HCT116 (cell line): Measurements from ENCODE around the gene CCP110. TPM values are rescaled to one million over a fixed set of nuclear protein-coding genes. Genes with fewer than 3 reads are reported as not detected.

ENCODE experiments used
- ATAC-seq: fragments of 200-7000 bp; cut with Tn5 transposase; 2 replicates; pipeline ENCODE4 v1.9.1; 2020; ENCODE audit warnings: mild to moderate bottlenecking, moderate library complexity
- BruUV-seq: library from RNA; stranded (reverse); fragments of 400-500 nt; replicated peaks from 2 replicates; lab custom pipeline; 2021; lab: Mats Ljungman, UMichigan
- CTCF ChIA-PET: fragments of 300-600 bp; sonication (Branson Sonifier 250); formaldehyde crosslinking; loops from one replicate; lab custom pipeline; 2021; ENCODE audit warnings: antibody characterized with exemption; lab: Charles Lee
- POLR2A ChIA-PET: fragments of 300-600, 350-600 bp; sonication (Branson Sonifier 250); formaldehyde crosslinking; loops from one replicate; lab custom pipeline; 2021; ENCODE audit warnings: antibody characterized with exemption; lab: Charles Lee
- RAD21 ChIA-PET, 2 experiments: fragments of 300-600 bp; sonication (Branson Sonifier 250); formaldehyde crosslinking; loops; one replicate each; lab custom pipeline; 2023; ENCODE audit warnings: low total read pairs in 2 of 2; ENCODE audit not compliant: uncharacterized antibody in 2 of 2, unreplicated experiment in 2 of 2, low non-redundant PET in 1 of 2; lab: Charles Lee
- DNase-seq: peaks from one replicate; pipeline ENCODE4 v3.0.0-alpha.2; 2010; ENCODE audit warnings: low read depth, low spot score
- H2AFZ ChIP-seq: fragments of 200-600 bp; shearing (Covaris generic), sonication (generic); 2 replicates; pipeline ENCODE4 v1.6.1; 2017; ENCODE audit warnings: low read depth, mixed run types, mixed read lengths, antibody characterized with exemption, low read length; ENCODE audit not compliant: poor library complexity, severe bottlenecking
- H3K27ac ChIP-seq: 2 replicates; pipeline ENCODE4 v1.5.1; 2012; ENCODE audit warnings: low read depth, low read length
- H3K27me3 ChIP-seq: fragments of 200-600 bp; sonication (generic); 2 replicates; pipeline ENCODE4 v1.6.1; 2016; ENCODE audit warnings: mixed run types, low read length, mixed read lengths; ENCODE audit not compliant: insufficient read depth
- H3K36me3 ChIP-seq, 2 experiments: fragments of 200-500 bp in 1 of 2; fragments of 200-600 bp in 1 of 2; sonication (Bioruptor generic) in 1 of 2; sonication (generic) in 1 of 2; 2 replicates each; pipeline versions ENCODE4 v1.5.1 to v1.6.1; 2014 to 2016; ENCODE audit warnings: low read length in 2 of 2, inconsistent platforms in 1 of 2, mixed read lengths in 1 of 2, mixed run types in 1 of 2; ENCODE audit not compliant: insufficient read depth in 2 of 2, control insufficient read depth in 1 of 2
- H3K4me1 ChIP-seq, 2 experiments: fragments of 200-600 bp in 1 of 2; sonication (generic) in 1 of 2; 2 replicates each; pipeline versions ENCODE4 v1.5.1 to v1.6.1; 2012 to 2017; ENCODE audit warnings: low read length in 2 of 2, inconsistent platforms in 1 of 2, mild to moderate bottlenecking in 1 of 2, mixed read lengths in 1 of 2, mixed run types in 1 of 2, moderate library complexity in 1 of 2; ENCODE audit not compliant: insufficient read depth in 2 of 2, control insufficient read depth in 1 of 2
- H3K4me2 ChIP-seq: fragments of 200-600 bp; sonication (generic); 2 replicates; pipeline ENCODE4 v1.6.1; 2017; ENCODE audit warnings: mixed run types, low read length, mixed read lengths
- H3K4me3 ChIP-seq, 2 experiments: fragments of 200-600 bp in 1 of 2; sonication (generic) in 1 of 2; replicated peaks in 1 of 2; 2 replicates each; pipeline ENCODE4 v1.5.1; 2011 to 2016; ENCODE audit warnings: low read length in 2 of 2, control low read depth in 1 of 2, low read depth in 1 of 2, mild to moderate bottlenecking in 1 of 2, mixed read lengths in 1 of 2, mixed run types in 1 of 2
- H3K79me2 ChIP-seq: fragments of 200-600 bp; sonication (generic); 2 replicates; pipeline ENCODE4 v1.6.1; 2017; ENCODE audit warnings: mild to moderate bottlenecking, mixed run types, low read length, moderate library complexity, mixed read lengths; ENCODE audit not compliant: insufficient read depth
- H3K9ac ChIP-seq: fragments of 200-600 bp; sonication (generic); 2 replicates; pipeline ENCODE4 v1.6.1; 2016; ENCODE audit warnings: low read length, mixed read lengths
- H3K9me2 ChIP-seq: fragments of 200-600 bp; sonication (generic), shearing (Covaris generic); 2 replicates; pipeline ENCODE4 v1.6.1; 2017; ENCODE audit warnings: mixed run types, mild to moderate bottlenecking, moderate library complexity; ENCODE audit not compliant: insufficient read depth
- H3K9me3 ChIP-seq, 2 experiments: fragments of 200-500 bp in 1 of 2; fragments of 200-600 bp in 1 of 2; sonication (Bioruptor generic) in 1 of 2; sonication (generic) in 1 of 2; 2 replicates each; pipeline ENCODE4 v1.6.1; 2014 to 2017; ENCODE audit warnings: low read length in 2 of 2, mixed read lengths in 2 of 2, inconsistent platforms in 1 of 2, low read depth in 1 of 2, mild to moderate bottlenecking in 1 of 2, mixed run types in 1 of 2, moderate library complexity in 1 of 2; ENCODE audit not compliant: control insufficient read depth in 1 of 2, insufficient read depth in 1 of 2
- H4K20me1 ChIP-seq: fragments of 200-600 bp; sonication (generic), shearing (Covaris generic); 2 replicates; pipeline ENCODE4 v1.6.1; 2017; ENCODE audit warnings: mixed run types, mild to moderate bottlenecking, moderate library complexity; ENCODE audit not compliant: insufficient read depth
- CBX3 ChIP-seq: IDR thresholded peaks from 2 replicates; pipeline ENCODE4 v1.6.1; 2012; ENCODE audit warnings: low read depth
- EGR1 ChIP-seq: IDR thresholded peaks from 2 replicates; pipeline ENCODE4 v1.6.1; 2012; ENCODE audit warnings: low read depth
- EZH2phosphoT487 ChIP-seq: fragments of 200-600 bp; IDR thresholded peaks from 2 replicates; pipeline ENCODE4 v1.6.1; 2018; ENCODE audit warnings: antibody characterized with exemption, borderline replicate concordance
- JUND ChIP-seq: IDR thresholded peaks from 2 replicates; pipeline ENCODE4 v1.6.1; 2012
- POLR2A ChIP-seq: IDR thresholded peaks from 2 replicates; pipeline ENCODE4 v1.7.0; 2011; ENCODE audit warnings: borderline replicate concordance; ENCODE audit not compliant: insufficient read depth, insufficient read length; ENCODE audit errors: extremely low read depth
- POLR2AphosphoS5 ChIP-seq: IDR thresholded peaks from 2 replicates; pipeline ENCODE4 v1.6.1; 2011; ENCODE audit warnings: mild to moderate bottlenecking, low read depth, low read length, moderate library complexity
- RAD21 ChIP-seq: IDR thresholded peaks from 2 replicates; pipeline ENCODE4 v1.6.1; 2012; ENCODE audit warnings: low read depth, mild to moderate bottlenecking
- SRF ChIP-seq: IDR thresholded peaks from 2 replicates; pipeline ENCODE4 v1.6.1; 2012; ENCODE audit warnings: low read depth
- intact Hi-C: fragments of 100-400 bp; cut with micrococcal nuclease; formaldehyde crosslinking; loops from 2 replicates; pipeline ENCODE4 v1.10.0; 2022
- total RNA-seq: library from RNA; stranded (reverse); gene quantifications from one replicate; pipeline ENCODE4 v1.2.1, GENCODE V29; 2021; ENCODE audit not compliant: unreplicated experiment
- TF ChIP-seq, protein P1 (sequence below), 3 experiments: fragments of 200-600 bp in 1 of 3; sonication (generic) in 1 of 3; IDR thresholded peaks in 2 of 3; conservative IDR thresholded peaks in 1 of 3; 2 replicates each; pipeline ENCODE4 v1.5.1; 2012 to 2017; ENCODE audit warnings: low read depth in 2 of 3, low read length in 2 of 3, antibody characterized with exemption in 1 of 3, borderline replicate concordance in 1 of 3, control low read depth in 1 of 3, mild to moderate bottlenecking in 1 of 3, mixed read lengths in 1 of 3, mixed run types in 1 of 3, moderate library complexity in 1 of 3; ENCODE audit not compliant: insufficient read depth in 1 of 3
- TF ChIP-seq, protein P2 (sequence below): IDR thresholded peaks from 2 replicates; pipeline ENCODE4 v1.6.1; 2011; ENCODE audit warnings: mild to moderate bottlenecking, low read length, moderate library complexity; ENCODE audit not compliant: insufficient replicate concordance; ENCODE audit errors: extremely low read depth

CCP110 gene
- total RNA-seq, 1 experiment from 2014 or later: 21.4 TPM

DNA sequence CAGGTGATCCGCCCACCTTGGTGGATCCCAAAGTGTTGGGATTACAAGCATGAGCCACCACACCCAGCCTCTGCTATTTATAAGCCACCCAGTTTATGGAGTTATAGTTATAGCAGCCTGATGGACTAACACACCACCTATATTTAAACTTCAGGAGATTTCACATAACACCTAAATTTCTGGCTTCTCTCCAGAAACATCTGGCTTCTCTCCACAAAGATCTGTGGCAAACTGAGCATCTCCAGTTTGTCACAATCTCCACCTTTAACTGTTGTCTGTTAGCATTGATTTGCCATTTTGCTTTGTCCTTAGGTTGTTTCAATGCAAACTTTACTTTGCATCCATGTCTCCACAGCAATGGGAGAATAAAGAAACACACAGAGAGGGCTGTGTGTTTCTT lies 41.5 kb upstream of the CCP110 start:
- ChIA-PET POLR2A (no interaction called here), RAD21 (no interaction called here), CTCF (no interaction called here)
- no peak for ATAC-seq
- Histone ChIP-seq H3K79me2 (no peaks in the 10 kb centered on the region), H2AFZ (no peak overlapping the region), H3K4me1 (peaks cover 22 to 43% of the 10 kb centered on the region in 2 experiments), H3K4me2 (no peak overlapping the region), H3K4me3 (no peak overlapping the region), H3K27ac (no peak overlapping the region), H3K9me3 (no peaks in the 10 kb centered on the region), H3K36me3 (peaks cover 0 to 13% of the 10 kb centered on the region in 2 experiments; a peak in 1 of 4 replicates), H4K20me1 (no peaks in the 10 kb centered on the region), H3K27me3 (no peaks in the 10 kb centered on the region), H3K9ac (no peak overlapping the region), H3K9me2 (no peaks in the 10 kb centered on the region)
- BruUV-seq: no TSS peak
- TF ChIP-seq CBX3 (no peak), POLR2AphosphoS5 (no peak), EZH2phosphoT487 (no peak)
- TF ChIP-seq, protein P1, sequence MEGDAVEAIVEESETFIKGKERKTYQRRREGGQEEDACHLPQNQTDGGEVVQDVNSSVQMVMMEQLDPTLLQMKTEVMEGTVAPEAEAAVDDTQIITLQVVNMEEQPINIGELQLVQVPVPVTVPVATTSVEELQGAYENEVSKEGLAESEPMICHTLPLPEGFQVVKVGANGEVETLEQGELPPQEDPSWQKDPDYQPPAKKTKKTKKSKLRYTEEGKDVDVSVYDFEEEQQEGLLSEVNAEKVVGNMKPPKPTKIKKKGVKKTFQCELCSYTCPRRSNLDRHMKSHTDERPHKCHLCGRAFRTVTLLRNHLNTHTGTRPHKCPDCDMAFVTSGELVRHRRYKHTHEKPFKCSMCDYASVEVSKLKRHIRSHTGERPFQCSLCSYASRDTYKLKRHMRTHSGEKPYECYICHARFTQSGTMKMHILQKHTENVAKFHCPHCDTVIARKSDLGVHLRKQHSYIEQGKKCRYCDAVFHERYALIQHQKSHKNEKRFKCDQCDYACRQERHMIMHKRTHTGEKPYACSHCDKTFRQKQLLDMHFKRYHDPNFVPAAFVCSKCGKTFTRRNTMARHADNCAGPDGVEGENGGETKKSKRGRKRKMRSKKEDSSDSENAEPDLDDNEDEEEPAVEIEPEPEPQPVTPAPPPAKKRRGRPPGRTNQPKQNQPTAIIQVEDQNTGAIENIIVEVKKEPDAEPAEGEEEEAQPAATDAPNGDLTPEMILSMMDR (IDR thresholded peaks at IDR 0.05 in 2 of 3, conservative IDR thresholded peaks at IDR 0.05 in 1 of 3; ENCODE audit: borderline replicate concordance in 1 of 3, insufficient read depth in 1 of 3, low read depth in 2 of 3, low read length in 2 of 3): no peak
- no peak for DNase-seq
- intact Hi-C loops: no loop called here

DNA sequence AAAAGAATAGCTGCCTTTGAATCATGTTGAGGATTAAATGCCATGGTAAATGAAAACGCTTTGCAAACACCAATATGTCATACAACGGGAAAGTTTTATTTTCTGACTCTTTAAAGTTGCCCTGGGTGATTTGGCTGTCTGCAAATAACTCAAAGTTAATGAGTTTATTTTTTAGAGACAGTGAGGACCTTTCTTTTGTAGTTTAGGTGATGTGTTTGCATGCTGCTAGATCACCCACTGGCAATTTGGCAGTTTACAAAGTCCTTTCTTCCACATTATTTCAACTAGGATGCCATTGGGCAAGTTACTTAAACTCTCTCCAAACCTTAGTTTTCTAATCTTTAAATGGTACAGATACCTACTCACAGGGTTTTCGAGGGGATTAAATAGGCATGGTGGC lies 39.6 kb upstream of the CCP110 start:
- no peaks in the 10 kb centered on the region for H3K27me3 ChIP-seq
- intact Hi-C loops: no loop called here
- ATAC-seq (no peak), DNase-seq (no peak)
- no peak overlapping the region for H2AFZ ChIP-seq
- POLR2A ChIA-PET: no interaction called here
- no peaks in the 10 kb centered on the region for H3K9me3 ChIP-seq
- H3K4me2 ChIP-seq: no peak overlapping the region
- no peaks in the 10 kb centered on the region for H3K79me2 ChIP-seq
- H3K9me2 ChIP-seq: no peaks in the 10 kb centered on the region
- H3K9ac ChIP-seq: no peak overlapping the region
- peaks cover 22 to 49% of the 10 kb centered on the region in 2 experiments for H3K4me1 ChIP-seq
- H3K27ac ChIP-seq: no peak overlapping the region
- H3K36me3 ChIP-seq: peaks cover 0 to 13% of the 10 kb centered on the region in 2 experiments; a peak in 1 of 4 replicates
- H4K20me1 ChIP-seq: no peaks in the 10 kb centered on the region
- CTCF ChIA-PET: no interaction called here
- H3K4me3 ChIP-seq: no peak overlapping the region
- BruUV-seq: no TSS peak
- RAD21 ChIA-PET: no interaction called here
- TF ChIP-seq EZH2phosphoT487 (no peak), JUND (no peak), EGR1 (no peak), SRF (no peak), POLR2A (no peak), RAD21 (no peak), POLR2AphosphoS5 (no peak)
- TF ChIP-seq, protein P1 (IDR thresholded peaks at IDR 0.05 in 2 of 3, conservative IDR thresholded peaks at IDR 0.05 in 1 of 3; ENCODE audit: borderline replicate concordance in 1 of 3, insufficient read depth in 1 of 3, low read depth in 2 of 3, low read length in 2 of 3): no peak
- TF ChIP-seq, protein P2, sequence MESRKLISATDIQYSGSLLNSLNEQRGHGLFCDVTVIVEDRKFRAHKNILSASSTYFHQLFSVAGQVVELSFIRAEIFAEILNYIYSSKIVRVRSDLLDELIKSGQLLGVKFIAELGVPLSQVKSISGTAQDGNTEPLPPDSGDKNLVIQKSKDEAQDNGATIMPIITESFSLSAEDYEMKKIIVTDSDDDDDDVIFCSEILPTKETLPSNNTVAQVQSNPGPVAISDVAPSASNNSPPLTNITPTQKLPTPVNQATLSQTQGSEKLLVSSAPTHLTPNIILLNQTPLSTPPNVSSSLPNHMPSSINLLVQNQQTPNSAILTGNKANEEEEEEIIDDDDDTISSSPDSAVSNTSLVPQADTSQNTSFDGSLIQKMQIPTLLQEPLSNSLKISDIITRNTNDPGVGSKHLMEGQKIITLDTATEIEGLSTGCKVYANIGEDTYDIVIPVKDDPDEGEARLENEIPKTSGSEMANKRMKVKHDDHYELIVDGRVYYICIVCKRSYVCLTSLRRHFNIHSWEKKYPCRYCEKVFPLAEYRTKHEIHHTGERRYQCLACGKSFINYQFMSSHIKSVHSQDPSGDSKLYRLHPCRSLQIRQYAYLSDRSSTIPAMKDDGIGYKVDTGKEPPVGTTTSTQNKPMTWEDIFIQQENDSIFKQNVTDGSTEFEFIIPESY: no peak
